Endothelial cell of umbilical vein (primary cell): ENCODE results near the gene GNPTAB. TPM values are rescaled to one million over a fixed set of nuclear protein-coding genes. Genes with fewer than 3 reads are reported as not detected.

ENCODE experiments used
- BruUV-seq: library from RNA; stranded (reverse); fragments of 400-500 nt; replicated peaks from 2 replicates; lab custom pipeline; 2021; lab: Mats Ljungman, UMichigan
- CTCF ChIA-PET: fragments of 300-600, 350-600 bp; sonication (Branson Sonifier 250); formaldehyde crosslinking; loops from one replicate; lab custom pipeline; 2021; ENCODE audit warnings: antibody characterized with exemption, inconsistent platforms; lab: Charles Lee
- POLR2A ChIA-PET: fragments of 300-600, 350-600 bp; sonication (Branson Sonifier 250); formaldehyde crosslinking; loops from one replicate; lab custom pipeline; 2021; ENCODE audit warnings: antibody characterized with exemption, inconsistent platforms; lab: Charles Lee
- DNase-seq: peaks from one replicate; pipeline ENCODE4 v3.0.0-alpha.2; 2011; ENCODE audit warnings: low read depth, low spot score
- FAIRE-seq: peaks from 2 replicates; lab custom pipeline; 2011; peaks lifted over from hg19 to GRCh38; lab: Jason Lieb, UNC
- H2AFZ ChIP-seq: 2 replicates; pipeline ENCODE4 v1.6.0; 2012; ENCODE audit warnings: low read depth, low read length, control low read depth, inconsistent platforms
- H3K27ac ChIP-seq: 2 replicates; pipeline ENCODE4 v1.5.1; 2011; ENCODE audit warnings: low read depth, mild to moderate bottlenecking, control low read depth, low read length, moderate library complexity; ENCODE audit not compliant: insufficient read depth
- H3K27me3 ChIP-seq, 2 experiments: 2 replicates each; pipeline versions ENCODE4 v1.6.0 to v1.6.1; 2011; ENCODE audit warnings: low read length in 2 of 2, mixed read lengths in 1 of 2; ENCODE audit not compliant: control insufficient read depth in 2 of 2, insufficient read depth in 2 of 2
- H3K36me3 ChIP-seq, 2 experiments: 2 replicates in 1 of 2; 3 replicates in 1 of 2; pipeline ENCODE4 v1.5.1; 2011; ENCODE audit warnings: low read length in 2 of 2, mild to moderate bottlenecking in 1 of 2, moderate library complexity in 1 of 2; ENCODE audit not compliant: control insufficient read depth in 2 of 2, insufficient read depth in 2 of 2; ENCODE audit errors: extremely low read depth in 1 of 2
- H3K4me1 ChIP-seq: 3 replicates; pipeline ENCODE4 v1.5.1; 2011; ENCODE audit warnings: mild to moderate bottlenecking, low read length; ENCODE audit not compliant: control insufficient read depth, insufficient read depth; ENCODE audit errors: extremely low read depth
- H3K4me2 ChIP-seq: 2 replicates; pipeline ENCODE4 v1.6.1; 2011; ENCODE audit warnings: low read length, control low read depth, mixed read lengths; ENCODE audit not compliant: insufficient read depth
- H3K4me3 ChIP-seq, 3 experiments: fragments of 200-600 bp in 1 of 3; sonication (generic), shearing (Covaris generic) in 1 of 3; replicated peaks in 1 of 3; 2 replicates each; pipeline ENCODE4 v1.5.1; 2011 to 2016; ENCODE audit warnings: control low read depth in 3 of 3, low read length in 3 of 3, mild to moderate bottlenecking in 2 of 3, inconsistent platforms in 1 of 3, low read depth in 1 of 3, moderate library complexity in 1 of 3; ENCODE audit not compliant: insufficient read depth in 1 of 3
- H3K79me2 ChIP-seq: 2 replicates; pipeline ENCODE4 v1.6.0; 2012; ENCODE audit warnings: low read length, inconsistent platforms; ENCODE audit not compliant: control insufficient read depth, insufficient read depth
- H3K9ac ChIP-seq: replicated peaks from 2 replicates; pipeline ENCODE3; 2011; ENCODE audit warnings: low read length, control low read depth; ENCODE audit not compliant: insufficient read depth; ENCODE audit errors: extremely low read depth
- H3K9me1 ChIP-seq: replicated peaks from 3 replicates; pipeline ENCODE4 v1.6.0; 2011; ENCODE audit warnings: mild to moderate bottlenecking, low read length; ENCODE audit not compliant: control insufficient read depth, insufficient read depth; ENCODE audit errors: extremely low read depth
- H3K9me3 ChIP-seq: replicated peaks from 2 replicates; pipeline ENCODE4 v1.5.1; 2012; ENCODE audit warnings: low read length, inconsistent platforms; ENCODE audit not compliant: control insufficient read depth, insufficient read depth
- H4K20me1 ChIP-seq: replicated peaks from 2 replicates; pipeline ENCODE3; 2011; ENCODE audit warnings: mild to moderate bottlenecking, low read length; ENCODE audit not compliant: control insufficient read depth, insufficient read depth; ENCODE audit errors: extremely low read depth
- CTCF ChIP-seq, 2 donors: IDR thresholded peaks; 1 replicate in 1 of 2; 2 replicates in 1 of 2; pipeline ENCODE4 v1.5.1; 2011; ENCODE audit warnings: low read length in 2 of 2, mild to moderate bottlenecking in 2 of 2, moderate library complexity in 2 of 2, control low read depth in 1 of 2, inconsistent platforms in 1 of 2, low read depth in 1 of 2; ENCODE audit not compliant: insufficient read depth in 1 of 2; ENCODE audit errors: extremely low read depth in 1 of 2
- EZH2 ChIP-seq: IDR thresholded peaks from 2 replicates; pipeline ENCODE4 v1.6.1; 2012; ENCODE audit warnings: borderline replicate concordance, low read depth, mild to moderate bottlenecking, moderate library complexity, low read length, inconsistent platforms; ENCODE audit not compliant: severe bottlenecking
- POLR2AphosphoS5 ChIP-seq: IDR thresholded peaks from 2 replicates; pipeline ENCODE4 v1.6.1; 2012; ENCODE audit warnings: low read depth, mild to moderate bottlenecking, control low read depth, low read length, moderate library complexity; ENCODE audit not compliant: insufficient read depth
- dilution Hi-C: fragments of 300-500 bp; cut with MboI; formaldehyde crosslinking; loops from one replicate; pipeline ENCODE4 v1.15.0; 2019; ENCODE audit warnings: low sequenced_read_pairs; ENCODE audit not compliant: extremely low pct_ligation_motif_present
- intact Hi-C: fragments of 100-400 bp; cut with micrococcal nuclease; formaldehyde crosslinking; loops from one replicate; pipeline ENCODE4 v1.10.0; 2022
- polyA plus RNA-seq, 4 experiments: library from polyadenylated mRNA; depleted of rRNA in 3 of 4; stranded (reverse) in 3 of 4; unstranded in 1 of 4; fragments of >200 nt; gene quantifications; 2 replicates each; pipeline versions ENCODE4 v1.2.1 to v1.2.3, GENCODE V29; 2011 to 2012; ENCODE audit warnings: missing spikeins in 1 of 4
- total RNA-seq: library from RNA; stranded (reverse); gene quantifications from 2 replicates; pipeline ENCODE4 v1.2.3, GENCODE V29; 2021

GNPTAB gene
- total and polyA plus RNA-seq, 2 donors (not counting 3 experiments of a cell fraction or from before 2014, with no cell fraction given) = 15.6 to 39.5 TPM

GRCh38 chr12:101809208-101809607 lies 21.6 kb downstream of the GNPTAB start:
- Histone ChIP-seq H3K4me2 (no peak overlapping the region), H3K27ac (no peak overlapping the region), H4K20me1 (no peaks in the 10 kb centered on the region), H3K27me3 (no peaks in the 10 kb centered on the region), H3K9me1 (no peaks in the 10 kb centered on the region), H2AFZ (no peak overlapping the region), H3K79me2 (peaks cover 3% of the 10 kb centered on the region), H3K36me3 (no peaks in the 10 kb centered on the region), H3K9me3 (no peaks in the 10 kb centered on the region), H3K4me1 (no peaks in the 10 kb centered on the region), H3K4me3 (no peak overlapping the region), H3K9ac (no peak overlapping the region)
- ChIA-PET POLR2A (no interaction called here), CTCF (interaction anchor here (1.4 kb wide), 1 partner anchor 14 kb away, joined by 3 read pairs; no protein-coding TSS in a partner anchor)
- dilution Hi-C loops (no loop called here), intact Hi-C loops (no loop called here)
- TF ChIP-seq POLR2AphosphoS5 = no peak
- no peak for TF ChIP-seq CTCF (IDR thresholded peaks at IDR 0.05; ENCODE audit: extremely low read depth in 1 of 2, insufficient read depth in 1 of 2, low read depth in 1 of 2, low read length in 2 of 2)
- TF ChIP-seq EZH2 = no peak
- FAIRE-seq = no peak
- DNase-seq = no peak
- no TSS peak for BruUV-seq

GRCh38 chr12:101806265-101806664 lies 24.5 kb downstream of the GNPTAB start:
- H3K9ac ChIP-seq = no peak overlapping the region
- no peaks in the 10 kb centered on the region for H4K20me1 ChIP-seq
- no peak overlapping the region for H2AFZ ChIP-seq
- H3K9me3 ChIP-seq = no peaks in the 10 kb centered on the region
- no peak overlapping the region for H3K4me3 ChIP-seq
- POLR2A ChIA-PET = no interaction called here
- CTCF ChIA-PET = interaction anchor here (1.1 to 1.5 kb wide), 4 partner anchors 16 to 33 kb away, joined by 3 to 6 read pairs (median 5); partner anchors contain the start of gene GNPTAB
- H3K36me3 ChIP-seq = no peaks in the 10 kb centered on the region
- no peaks in the 10 kb centered on the region for H3K9me1 ChIP-seq
- FAIRE-seq = no peak
- no peak for TF ChIP-seq CTCF (IDR thresholded peaks at IDR 0.05; ENCODE audit: extremely low read depth in 1 of 2, insufficient read depth in 1 of 2, low read depth in 1 of 2, low read length in 2 of 2)
- BruUV-seq = no TSS peak
- no peak for DNase-seq
- no peak overlapping the region for H3K27ac ChIP-seq
- intact Hi-C loops = no loop called here
- no peak overlapping the region for H3K4me2 ChIP-seq
- dilution Hi-C loops = no loop called here
- H3K79me2 ChIP-seq = peaks cover 3% of the 10 kb centered on the region
- no peaks in the 10 kb centered on the region for H3K27me3 ChIP-seq
- no peaks in the 10 kb centered on the region for H3K4me1 ChIP-seq
